ENCODE measurements around the gene TSPEAR. TPM values are rescaled to one million over a fixed set of nuclear protein-coding genes. Genes with fewer than 3 reads are reported as not detected.
A peak's percentile ranks its signal among the peaks of the same experiment; 100 is the strongest.

TSPEAR gene
- total RNA-seq, 1 experiment from 2014 or later, result 1.8 TPM

GRCh38 chr21:44535963-44536362 is 175.4 kb downstream of the TSPEAR start:
- no peak overlapping the region for H3K4me3 ChIP-seq (ENCODE audit: insufficient read depth, low read depth, low read length)
- H3K27me3 ChIP-seq (ENCODE audit: control insufficient read depth, insufficient read depth, low read length), result no peaks in the 10 kb centered on the region
- peak; percentile 65 for DNase-seq
- H3K36me3 ChIP-seq (replicated peaks; ENCODE audit: control insufficient read depth, insufficient read depth, low read length), result no peaks in the 10 kb centered on the region

GRCh38 chr21:44534688-44535087 is 176.7 kb downstream of the TSPEAR start:
- no peaks in the 10 kb centered on the region for H3K36me3 ChIP-seq (replicated peaks; ENCODE audit: control insufficient read depth, insufficient read depth, low read length)
- H3K27me3 ChIP-seq (ENCODE audit: control insufficient read depth, insufficient read depth, low read length), result no peaks in the 10 kb centered on the region
- no peak overlapping the region for H3K4me3 ChIP-seq (ENCODE audit: insufficient read depth, low read depth, low read length)
- no peak for DNase-seq

GRCh38 chr21:44533891-44534627 is 177.3 kb downstream of the TSPEAR start:
- peak; percentile 95 for DNase-seq

GRCh38 chr21:44533121-44533890 is 178.1 kb downstream of the TSPEAR start:
- no peaks in the 10 kb centered on the region for H3K36me3 ChIP-seq (replicated peaks; ENCODE audit: control insufficient read depth, insufficient read depth, low read length)
- no peak overlapping the region for H3K4me3 ChIP-seq (ENCODE audit: insufficient read depth, low read depth, low read length)
- peak; percentile 57 for DNase-seq
- H3K27me3 ChIP-seq (ENCODE audit: control insufficient read depth, insufficient read depth, low read length), result no peaks in the 10 kb centered on the region

More at GRCh38 chr21:44533891-44534627, 177.3 kb downstream of the TSPEAR start:
- H3K36me3 ChIP-seq (replicated peaks; ENCODE audit: control insufficient read depth, insufficient read depth, low read length), result no peaks in the 10 kb centered on the region
- H3K4me3 ChIP-seq (ENCODE audit: insufficient read depth, low read depth, low read length), result no peak overlapping the region
- no peaks in the 10 kb centered on the region for H3K27me3 ChIP-seq (ENCODE audit: control insufficient read depth, insufficient read depth, low read length)

GRCh38 chr21:44532712-44533111 is 178.7 kb downstream of the TSPEAR start:
- Histone ChIP-seq H3K4me3 (ENCODE audit: insufficient read depth, low read depth, low read length) (no peak overlapping the region), H3K36me3 (replicated peaks; ENCODE audit: control insufficient read depth, insufficient read depth, low read length) (no peaks in the 10 kb centered on the region), H3K27me3 (ENCODE audit: control insufficient read depth, insufficient read depth, low read length) (no peaks in the 10 kb centered on the region)
- peak; percentile 68 for DNase-seq

GRCh38 chr21:44531606-44532564 is 179.5 kb downstream of the TSPEAR start:
- Histone ChIP-seq H3K4me3 (ENCODE audit: insufficient read depth, low read depth, low read length) (no peak overlapping the region), H3K27me3 (ENCODE audit: control insufficient read depth, insufficient read depth, low read length) (no peaks in the 10 kb centered on the region), H3K36me3 (replicated peaks; ENCODE audit: control insufficient read depth, insufficient read depth, low read length) (no peaks in the 10 kb centered on the region)
- peak; percentile 39 for DNase-seq

- Histone ChIP-seq H3K27me3 (ENCODE audit: control insufficient read depth, insufficient read depth, low read length) (no peaks in the 10 kb centered on the region), H3K36me3 (replicated peaks; ENCODE audit: control insufficient read depth, insufficient read depth, low read length) (no peaks in the 10 kb centered on the region), H3K4me3 (ENCODE audit: insufficient read depth, low read depth, low read length) (no peak overlapping the region)
- DNase-seq, result peak; percentile 38
These were observed 180.3 kb downstream of the TSPEAR start for GRCh38 chr21:44530903-44531605.

GRCh38 chr21:44530221-44530902 is 181.0 kb downstream of the TSPEAR start:
- DNase-seq, result no peak
- Histone ChIP-seq H3K4me3 (ENCODE audit: insufficient read depth, low read depth, low read length) (no peak overlapping the region), H3K27me3 (ENCODE audit: control insufficient read depth, insufficient read depth, low read length) (no peaks in the 10 kb centered on the region), H3K36me3 (replicated peaks; ENCODE audit: control insufficient read depth, insufficient read depth, low read length) (no peaks in the 10 kb centered on the region)

GRCh38 chr21:44529503-44530125 is 181.8 kb downstream of the TSPEAR start:
- no peak for DNase-seq
- Histone ChIP-seq H3K27me3 (ENCODE audit: control insufficient read depth, insufficient read depth, low read length) (no peaks in the 10 kb centered on the region), H3K4me3 (ENCODE audit: insufficient read depth, low read depth, low read length) (no peak overlapping the region)

GRCh38 chr21:44529011-44529421 is 182.4 kb downstream of the TSPEAR start:
- Histone ChIP-seq H3K4me3 (ENCODE audit: insufficient read depth, low read depth, low read length) (no peak overlapping the region), H3K27me3 (ENCODE audit: control insufficient read depth, insufficient read depth, low read length) (no peaks in the 10 kb centered on the region)
- DNase-seq, result peak; percentile 56

More at GRCh38 chr21:44529503-44530125, 181.8 kb downstream of the TSPEAR start:
- no peaks in the 10 kb centered on the region for H3K36me3 ChIP-seq (replicated peaks; ENCODE audit: control insufficient read depth, insufficient read depth, low read length)

GRCh38 chr21:44528634-44528995 is 182.8 kb downstream of the TSPEAR start:
- Histone ChIP-seq H3K27me3 (ENCODE audit: control insufficient read depth, insufficient read depth, low read length) (no peaks in the 10 kb centered on the region), H3K36me3 (replicated peaks; ENCODE audit: control insufficient read depth, insufficient read depth, low read length) (no peaks in the 10 kb centered on the region), H3K4me3 (ENCODE audit: insufficient read depth, low read depth, low read length) (no peak overlapping the region)
- DNase-seq, result peak; percentile 35

More at GRCh38 chr21:44529011-44529421, 182.4 kb downstream of the TSPEAR start:
- H3K36me3 ChIP-seq (replicated peaks; ENCODE audit: control insufficient read depth, insufficient read depth, low read length), result no peaks in the 10 kb centered on the region

- H3K27me3 ChIP-seq (ENCODE audit: control insufficient read depth, insufficient read depth, low read length), result no peaks in the 10 kb centered on the region
- no peak overlapping the region for H3K4me3 ChIP-seq (ENCODE audit: insufficient read depth, low read depth, low read length)
- DNase-seq, result peak; percentile 37
- no peaks in the 10 kb centered on the region for H3K36me3 ChIP-seq (replicated peaks; ENCODE audit: control insufficient read depth, insufficient read depth, low read length)
These were observed 183.3 kb downstream of the TSPEAR start for GRCh38 chr21:44527983-44528633.
